CD4-positive, alpha-beta T cell (primary cell): ENCODE results near the gene EHD2. TPM values are rescaled to one million over a fixed set of nuclear protein-coding genes. Genes with fewer than 3 reads are reported as not detected.
"Not testable (repeated sequence)": the region's sequence is repeated elsewhere in the genome, so short reads cannot be mapped to it uniquely, and the experiment has no call there.

Experiments used
- ATAC-seq: fragments of 200-7000 bp; cut with Tn5 transposase; one replicate; pipeline ENCODE4 v1.10.0; 2022; ENCODE audit warnings: mild to moderate bottlenecking; ENCODE audit not compliant: poor library complexity
- CTCF ChIA-PET: fragments of 350-600 bp; sonication (Branson Sonifier 250); formaldehyde crosslinking; loops from one replicate; lab custom pipeline; 2021; ENCODE audit warnings: antibody characterized with exemption, inconsistent platforms; lab: Charles Lee
- POLR2A ChIA-PET: fragments of 350-600 bp; sonication (Branson Sonifier 250); formaldehyde crosslinking; loops from one replicate; lab custom pipeline; 2021; ENCODE audit warnings: antibody characterized with exemption, inconsistent platforms; lab: Charles Lee
- DNase-seq, 14 experiments: peaks; one replicate each; pipeline ENCODE4 v3.0.0-alpha.2; 2013 to 2020; ENCODE audit warnings: mixed read lengths in 2 of 14
- H3K27ac ChIP-seq, 2 donors: one replicate each; pipeline versions ENCODE4 v1.5.1 to v1.7.0; 2013; ENCODE audit warnings: low read length in 2 of 2, low read depth in 1 of 2, mild to moderate bottlenecking in 1 of 2
- H3K27me3 ChIP-seq, 2 experiments: 1 replicate in 1 of 2; 2 replicates in 1 of 2; pipeline versions ENCODE4 v1.6.1 to v1.7.0; 2013; ENCODE audit warnings: low read length in 2 of 2, control low read depth in 1 of 2, mild to moderate bottlenecking in 1 of 2, moderate library complexity in 1 of 2; ENCODE audit not compliant: insufficient read depth in 2 of 2, control insufficient read depth in 1 of 2
- H3K36me3 ChIP-seq: one replicate; pipeline ENCODE4 v1.6.1; 2013; ENCODE audit warnings: low read length, control low read depth; ENCODE audit not compliant: insufficient read depth
- H3K4me1 ChIP-seq: one replicate; pipeline ENCODE4 v1.6.1; 2013; ENCODE audit warnings: low read length, control low read depth; ENCODE audit not compliant: insufficient read depth
- H3K4me3 ChIP-seq: one replicate; pipeline ENCODE4 v1.5.1; 2013; ENCODE audit warnings: mild to moderate bottlenecking, low read length, moderate library complexity
- H3K9me3 ChIP-seq, 2 experiments: 1 replicate in 1 of 2; 2 replicates in 1 of 2; pipeline versions ENCODE4 v1.6.1 to v1.7.0; 2013; ENCODE audit warnings: low read length in 2 of 2, mild to moderate bottlenecking in 2 of 2, control low read depth in 1 of 2, moderate library complexity in 1 of 2; ENCODE audit not compliant: control insufficient read depth in 1 of 2, insufficient read depth in 1 of 2
- H3K27ac Mint-ChIP-seq: one replicate; pipeline ENCODE4 v1.8.0; 2020; ENCODE audit warnings: mixed read lengths
- H3K27me3 Mint-ChIP-seq: one replicate; pipeline ENCODE4 v1.8.0; 2021; ENCODE audit warnings: mixed read lengths
- H3K36me3 Mint-ChIP-seq: one replicate; pipeline ENCODE4 v1.8.0; 2021; ENCODE audit warnings: low read depth, mixed read lengths
- H3K4me1 Mint-ChIP-seq: one replicate; pipeline ENCODE4 v1.8.0; 2021; ENCODE audit warnings: low read depth, mixed read lengths
- H3K4me3 Mint-ChIP-seq: one replicate; pipeline ENCODE4 v1.8.0; 2020; ENCODE audit warnings: mild to moderate bottlenecking, mixed read lengths
- H3K9me3 Mint-ChIP-seq: one replicate; pipeline ENCODE4 v1.8.0; 2020; ENCODE audit warnings: mixed read lengths
- CTCF ChIP-seq: fragments of 200-600 bp; IDR thresholded peaks from one replicate; pipeline ENCODE4 v1.8.0; 2022; ENCODE audit warnings: antibody characterized with exemption, mild to moderate bottlenecking
- intact Hi-C, 2 experiments: fragments of 100-400 bp; cut with DNase I in 1 of 2; cut with micrococcal nuclease in 1 of 2; formaldehyde crosslinking; loops; one replicate each; pipeline versions ENCODE4 v1.15.1 to v1.9.0; 2023 to 2025; cut with DNase I, micrococcal nuclease
- total RNA-seq, 174 experiments: library from RNA in 2 of 174; stranded (reverse) in 2 of 174; gene quantifications; one replicate each; pipeline ENCODE4 v1.2.3 and lab custom pipeline; 2021 to 2026

Gene EHD2
- total RNA-seq, 2 experiments from 2014 or later, result 0.16 TPM; not detected in 1

GRCh38 chr19:47742634-47743033 is 29.4 kb downstream of the EHD2 start:
- peak overlapping the region; percentile 66 for H3K4me3 ChIP-seq
- Mint-ChIP-seq H3K4me3 (peak overlapping the region; percentile 48), H3K27me3 (no peaks in the 10 kb centered on the region), H3K9me3 (no peaks in the 10 kb centered on the region), H3K36me3 (peaks cover 12% of the 10 kb centered on the region), H3K27ac (no peak overlapping the region), H3K4me1 (peaks cover 20% of the 10 kb centered on the region)
- H3K4me1 ChIP-seq, result peaks cover 44% of the 10 kb centered on the region
- intact Hi-C loops, result loop anchor here (1.0 to 2.0 kb wide), 3 partner anchors 29 to 306 kb away; partner anchors contain the start of genes EHD2 (in 1 of the 2) and SELENOW (in 1 of the 2)
- ATAC-seq (no peak), DNase-seq (no peak)
- ChIA-PET CTCF (interaction anchor here (0.7 to 1.5 kb wide), 3 partner anchors 29 to 306 kb away, joined by 3 to 8 read pairs (median 5); partner anchors contain the start of gene EHD2), POLR2A (no interaction called here)
- no peak for TF ChIP-seq CTCF
- peaks cover 5% of the 10 kb centered on the region for H3K36me3 ChIP-seq
- no peaks in the 10 kb centered on the region for H3K27me3 ChIP-seq
- H3K27ac ChIP-seq, result no peak overlapping the region
- H3K9me3 ChIP-seq, result no peaks in the 10 kb centered on the region

GRCh38 chr19:47745010-47745901 is 32.0 kb downstream of the EHD2 start, which contains the start of gene NOP53:
Gene NOP53 (plus strand): TSS chr19:47745546. CDS start chr19:47745560, 14 bp downstream.
- H3K9me3 ChIP-seq, result no peaks in the 10 kb centered on the region
- H3K27me3 ChIP-seq, result no peaks in the 10 kb centered on the region
- ATAC-seq, result peak; percentile 80
- Mint-ChIP-seq H3K4me3 (peak within 1 kb of the TSS; percentile 98), H3K27ac (peak within 1 kb of the TSS; percentile 94), H3K27me3 (no peaks in the 10 kb centered on the region), H3K36me3 (peaks cover 36% of the 10 kb centered on the region), H3K4me1 (peaks cover 39% of the 10 kb centered on the region), H3K9me3 (no peaks in the 10 kb centered on the region)
- no peak for TF ChIP-seq CTCF
- CTCF ChIA-PET, result interaction anchor here (1.6 to 2.2 kb wide), 3 partner anchors 32 to 230 kb away, joined by 3 to 9 read pairs (median 9); partner anchors contain the start of genes EHD2 and NAPA
- intact Hi-C loops, result loop anchor here in 1 of 2 experiments (1.0 to 2.0 kb wide), 3 partner anchors 136 to 396 kb away; partner anchors contain the start of genes BICRA, DHX34 and KPTN
- POLR2A ChIA-PET, result interaction anchor here (0.6 to 2.8 kb wide), 13 partner anchors 11 to 632 kb away, joined by 3 to 10 read pairs (median 5); partner anchors contain the start of genes DHX34, KPTN and ZC3H4
- H3K4me1 ChIP-seq, result peaks cover 66% of the 10 kb centered on the region
- peaks cover 28% of the 10 kb centered on the region for H3K36me3 ChIP-seq
- peak; percentile 94 to 99 (median 97) for DNase-seq
- peak within 1 kb of the TSS; percentile 59 for H3K4me3 ChIP-seq
- peak within 1 kb of the TSS; percentile 93 to 98 for H3K27ac ChIP-seq

GRCh38 chr19:47746129-47746528 is 32.9 kb downstream of the EHD2 start:
- H3K4me1 Mint-ChIP-seq, result peaks cover 39% of the 10 kb centered on the region
- peak overlapping the region; percentile 94 for H3K27ac Mint-ChIP-seq
- ChIA-PET POLR2A (interaction anchor here (1.1 to 2.8 kb wide), 7 partner anchors 12 to 313 kb away, joined by 3 to 10 read pairs (median 6); partner anchors contain the start of gene KPTN), CTCF (interaction anchor here (1.6 to 2.2 kb wide), 3 partner anchors 33 to 231 kb away, joined by 3 to 9 read pairs (median 9); partner anchors contain the start of genes EHD2 and NAPA)
- Histone ChIP-seq H3K36me3 (peaks cover 37% of the 10 kb centered on the region), H3K4me3 (peak overlapping the region; percentile 59), H3K4me1 (peaks cover 69% of the 10 kb centered on the region)
- H3K27me3 Mint-ChIP-seq, DNase-seq, H3K27ac ChIP-seq, ATAC-seq, H3K27me3 ChIP-seq, intact Hi-C loops, H3K9me3 ChIP-seq, H3K9me3 Mint-ChIP-seq: not testable (repeated sequence)
- H3K36me3 Mint-ChIP-seq, result peaks cover 43% of the 10 kb centered on the region
- peak overlapping the region; percentile 98 for H3K4me3 Mint-ChIP-seq
